Measurements from ENCODE around the gene PHF21A. TPM values are rescaled to one million over a fixed set of nuclear protein-coding genes. Genes with fewer than 3 reads are reported as not detected.

The PHF21A gene
- total RNA-seq, 2 experiments from 2014 or later = 36.2 to 40.4 TPM

- Mint-ChIP-seq H3K4me3 (no peak overlapping the region), H3K4me1 (ENCODE audit: low read depth) (no peaks in the 10 kb centered on the region), H3K36me3 (ENCODE audit: low read depth) (peaks cover 5% of the 10 kb centered on the region), H3K27me3 (no peaks in the 10 kb centered on the region), H3K27ac (no peak overlapping the region), H3K9me3 (no peaks in the 10 kb centered on the region)
- no peak for ATAC-seq
- CTCF ChIA-PET = interaction anchor here (1.0 kb wide), 1 partner anchor 9 kb away, joined by 4 read pairs; no protein-coding TSS in a partner anchor
- TF ChIP-seq CTCF (IDR thresholded peaks at IDR 0.05) = no peak
- DNase-seq = no peak
- intact Hi-C loops (cut with micrococcal nuclease) = no loop called here
- POLR2A ChIA-PET = no interaction called here
Observed at GRCh38 chr11:45973601-45974000, 147.7 kb downstream of the PHF21A start.

GRCh38 chr11:45968901-45969300 is 152.4 kb downstream of the PHF21A start:
- Mint-ChIP-seq H3K36me3 (ENCODE audit: low read depth) (peaks cover 4% of the 10 kb centered on the region), H3K9me3 (no peaks in the 10 kb centered on the region)
- CTCF ChIA-PET = interaction anchor here (3.1 to 5.2 kb wide), 2 partner anchors 9 to 38 kb away, joined by 18 to 61 read pairs; no protein-coding TSS in a partner anchor

GRCh38 chr11:45967506-45967905 is 153.7 kb downstream of the PHF21A start:
- ATAC-seq = no peak
- ChIA-PET POLR2A (interaction anchor here (0.6 kb wide), 1 partner anchor 15 kb away, joined by 3 read pairs; no protein-coding TSS in a partner anchor), CTCF (interaction anchor here (3.1 to 5.2 kb wide), 3 partner anchors 11 to 39 kb away, joined by 18 to 89 read pairs (median 61); no protein-coding TSS in a partner anchor)
- intact Hi-C loops (cut with micrococcal nuclease) = loop anchor here (10.0 kb wide), 1 partner anchor 347 kb away; no protein-coding TSS in a partner anchor
- no peak for TF ChIP-seq CTCF (IDR thresholded peaks at IDR 0.05)
- H3K27ac Mint-ChIP-seq = no peak overlapping the region
- DNase-seq = no peak
- peaks cover 4% of the 10 kb centered on the region for H3K36me3 Mint-ChIP-seq (ENCODE audit: low read depth)
- H3K27me3 Mint-ChIP-seq = no peaks in the 10 kb centered on the region
- no peaks in the 10 kb centered on the region for H3K4me1 Mint-ChIP-seq (ENCODE audit: low read depth)
- H3K4me3 Mint-ChIP-seq = no peak overlapping the region
- no peaks in the 10 kb centered on the region for H3K9me3 Mint-ChIP-seq

More at GRCh38 chr11:45968901-45969300, 152.4 kb downstream of the PHF21A start:
- no peak overlapping the region for H3K27ac Mint-ChIP-seq
- H3K4me1 Mint-ChIP-seq (ENCODE audit: low read depth) = no peaks in the 10 kb centered on the region
- POLR2A ChIA-PET = no interaction called here
- DNase-seq (no peak), ATAC-seq (no peak)
- TF ChIP-seq CTCF (IDR thresholded peaks at IDR 0.05) = no peak
- intact Hi-C loops (cut with micrococcal nuclease) = loop anchor here (10.0 kb wide), 1 partner anchor 346 kb away; no protein-coding TSS in a partner anchor
- H3K4me3 Mint-ChIP-seq = no peak overlapping the region
- H3K27me3 Mint-ChIP-seq = no peaks in the 10 kb centered on the region

- H3K4me1 Mint-ChIP-seq (ENCODE audit: low read depth) = no peaks in the 10 kb centered on the region
- H3K9me3 Mint-ChIP-seq = no peaks in the 10 kb centered on the region
- CTCF ChIA-PET = interaction anchor here (0.7 to 5.2 kb wide), 59 partner anchors 8 to 354 kb away, joined by 3 to 89 read pairs (median 6); no protein-coding TSS in a partner anchor
- H3K36me3 Mint-ChIP-seq (ENCODE audit: low read depth) = peaks cover 10% of the 10 kb centered on the region
- DNase-seq (peak; percentile 66), ATAC-seq (peak; percentile 95)
- H3K4me3 Mint-ChIP-seq = no peak overlapping the region
- H3K27me3 Mint-ChIP-seq = no peaks in the 10 kb centered on the region
- TF ChIP-seq CTCF (IDR thresholded peaks at IDR 0.05) = peak; percentile 97
- POLR2A ChIA-PET = interaction anchor here (0.7 to 0.8 kb wide), 2 partner anchors 18 to 54 kb away, joined by 3 to 4 read pairs; no protein-coding TSS in a partner anchor
- intact Hi-C loops (cut with micrococcal nuclease) = loop anchor here (1.0 to 10.0 kb wide), 2 partner anchors 41 to 350 kb away; no protein-coding TSS in a partner anchor
- no peak overlapping the region for H3K27ac Mint-ChIP-seq
Observed at GRCh38 chr11:45964911-45965389, 156.3 kb downstream of the PHF21A start.

- no peaks in the 10 kb centered on the region for H3K9me3 Mint-ChIP-seq
- H3K4me1 Mint-ChIP-seq (ENCODE audit: low read depth) = no peaks in the 10 kb centered on the region
- no peak for TF ChIP-seq CTCF (IDR thresholded peaks at IDR 0.05)
- ChIA-PET POLR2A (no interaction called here), CTCF (interaction anchor here (3.1 kb wide), 1 partner anchor 45 kb away, joined by 13 read pairs; no protein-coding TSS in a partner anchor)
- no peak overlapping the region for H3K4me3 Mint-ChIP-seq
- H3K36me3 Mint-ChIP-seq (ENCODE audit: low read depth) = peaks cover 18% of the 10 kb centered on the region
- H3K27ac Mint-ChIP-seq = no peak overlapping the region
- H3K27me3 Mint-ChIP-seq = no peaks in the 10 kb centered on the region
- ATAC-seq (no peak), DNase-seq (no peak)
- intact Hi-C loops (cut with micrococcal nuclease) = loop anchor here (10.0 kb wide), 1 partner anchor 353 kb away; no protein-coding TSS in a partner anchor
Observed at GRCh38 chr11:45961751-45962240, 159.5 kb downstream of the PHF21A start.

All from activated CD8-positive, alpha-beta T cell treated with anti-CD3 and anti-CD28 coated beads for 36 hours (primary cell).